Measurements from ENCODE around the gene COL23A1.

The COL23A1 gene

GRCh38 chr5:178387061-178387855 is 202.9 kb downstream of the COL23A1 start:
- FAIRE-seq, result no peak

GRCh38 chr5:178386336-178386931 is 203.8 kb downstream of the COL23A1 start:
- no peak for FAIRE-seq

DNA sequence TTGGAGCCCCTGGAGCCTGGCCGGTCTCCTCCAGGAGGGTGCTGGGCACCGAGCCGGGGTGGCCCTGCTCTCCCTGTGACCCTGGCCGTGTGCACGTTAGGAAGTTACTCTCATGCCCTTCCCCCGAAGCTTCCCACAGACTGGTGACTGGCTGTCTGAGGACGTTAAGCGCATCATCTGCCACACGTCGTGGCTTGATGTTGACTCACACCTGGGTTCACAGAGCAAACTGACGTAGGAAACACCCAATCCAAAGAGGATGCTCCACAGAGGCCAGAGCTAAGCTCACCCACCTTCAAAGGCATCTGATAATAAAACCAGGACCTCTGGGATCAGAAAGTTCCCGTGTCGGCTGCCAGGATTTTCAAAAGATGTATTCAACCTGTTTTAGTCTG is 204.7 kb downstream of the COL23A1 start:
- no peak for FAIRE-seq

DNA sequence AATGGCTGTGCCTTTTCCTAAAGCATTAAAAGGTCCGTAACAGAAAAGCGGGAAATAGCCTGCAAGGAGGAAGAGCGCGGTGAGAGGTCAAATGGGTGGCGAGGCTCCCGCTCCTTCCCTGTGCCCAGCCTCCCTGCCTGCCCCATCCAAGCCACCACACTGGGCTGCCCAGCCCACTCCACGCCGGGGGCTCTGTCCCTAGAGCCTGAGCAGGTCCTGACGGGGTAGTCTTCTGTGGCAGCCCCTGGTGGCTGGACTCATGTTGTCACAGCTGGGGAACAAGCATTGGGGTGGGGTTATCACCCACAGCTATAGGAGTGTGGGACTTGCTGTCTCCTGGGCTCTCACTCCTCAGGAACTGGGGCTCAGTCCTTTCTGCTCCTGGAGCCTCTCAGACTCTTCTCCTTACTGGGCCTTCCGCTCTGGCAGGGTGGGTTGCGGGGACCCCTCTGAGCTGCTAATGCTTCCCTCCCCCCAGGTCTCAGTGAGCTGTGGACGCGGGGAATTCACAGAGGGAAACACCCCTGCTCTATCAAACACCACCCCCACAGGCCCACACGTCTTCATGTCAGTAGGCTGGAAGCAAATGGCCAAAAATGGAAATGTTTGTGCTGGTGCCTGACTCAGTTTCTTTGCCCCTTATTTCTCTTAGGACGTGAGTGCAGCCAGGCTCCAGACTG is 205.2 kb downstream of the COL23A1 start:
- FAIRE-seq, result no peak

GRCh38 chr5:178383919-178384815 is 206.0 kb downstream of the COL23A1 start:
- no peak for FAIRE-seq

GRCh38 chr5:178383301-178383918 is 206.8 kb downstream of the COL23A1 start:
- no peak for FAIRE-seq

- FAIRE-seq, result no peak
Observed at GRCh38 chr5:178382754-178383164, 207.4 kb downstream of the COL23A1 start.

GRCh38 chr5:178381921-178382695 is 208.1 kb downstream of the COL23A1 start:
- no peak for FAIRE-seq

GRCh38 chr5:178381206-178381605 is 209.0 kb downstream of the COL23A1 start:
- FAIRE-seq, result no peak

- no peak for FAIRE-seq
Observed at GRCh38 chr5:178380541-178381074, 209.6 kb downstream of the COL23A1 start.

DNA sequence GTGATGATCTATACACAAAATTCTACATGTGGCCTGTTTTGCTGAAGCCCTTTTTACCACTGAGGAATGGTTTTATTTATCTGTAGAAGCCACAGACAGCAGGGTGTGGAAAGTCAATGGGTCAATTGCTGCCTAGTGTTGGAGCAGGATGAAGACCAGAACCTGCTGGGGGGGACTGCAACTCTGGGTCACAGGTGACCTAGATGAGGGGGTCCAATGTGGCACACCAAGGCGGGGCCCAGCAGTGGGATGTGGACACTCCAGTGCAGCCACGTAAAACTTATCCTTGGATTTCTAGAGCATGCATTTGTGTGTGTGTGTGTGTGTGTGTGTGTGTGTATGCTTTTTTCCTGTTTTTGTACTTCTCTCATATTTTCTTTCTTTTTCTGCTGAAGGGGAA is 210.1 kb downstream of the COL23A1 start:
- FAIRE-seq, result no peak

DNA sequence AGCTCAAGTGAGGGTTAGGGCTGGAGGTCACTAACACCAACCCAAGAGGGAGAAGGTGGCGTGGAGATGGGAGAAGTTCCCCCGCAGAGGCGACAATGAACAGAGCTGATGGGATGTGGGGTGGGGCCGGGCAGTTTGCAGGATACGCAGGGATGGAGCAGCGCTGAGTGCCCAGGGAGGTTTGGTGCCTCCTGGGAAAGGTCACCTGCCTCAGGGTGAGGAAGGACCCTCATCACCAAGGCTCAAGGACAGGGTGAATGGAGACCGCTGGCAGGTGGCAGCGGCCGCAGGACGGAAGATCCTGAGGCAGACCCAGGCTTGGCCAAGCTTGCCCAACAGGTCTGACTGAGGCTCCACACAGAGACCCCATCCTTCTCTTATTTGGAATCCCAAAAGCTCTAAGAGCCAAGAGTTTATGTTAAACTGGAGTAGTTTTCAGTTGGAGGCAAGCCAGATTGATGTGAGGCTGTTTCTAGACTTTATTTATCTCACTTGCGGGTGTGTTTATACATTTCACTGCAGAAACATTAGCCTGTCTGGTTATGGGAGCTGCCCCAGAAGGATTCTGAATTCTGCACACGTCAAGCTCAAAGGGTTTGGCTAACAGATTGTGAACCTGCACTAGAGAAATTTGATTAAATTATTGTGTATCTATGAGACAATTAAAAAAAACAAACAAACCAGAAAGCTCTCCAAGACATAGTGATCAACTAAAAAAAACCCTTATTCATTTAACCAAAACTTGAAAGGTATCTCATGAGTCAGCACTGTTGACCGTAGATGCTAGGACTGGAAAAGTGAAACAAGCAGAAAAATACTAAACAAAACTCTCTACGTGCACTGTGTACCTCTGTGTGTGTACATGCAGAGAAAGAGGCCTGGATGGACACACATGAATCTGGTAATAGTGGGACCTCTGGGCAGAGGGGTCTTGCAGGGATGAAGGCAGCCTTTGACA is 211.4 kb downstream of the COL23A1 start:
- FAIRE-seq, result no peak

DNA sequence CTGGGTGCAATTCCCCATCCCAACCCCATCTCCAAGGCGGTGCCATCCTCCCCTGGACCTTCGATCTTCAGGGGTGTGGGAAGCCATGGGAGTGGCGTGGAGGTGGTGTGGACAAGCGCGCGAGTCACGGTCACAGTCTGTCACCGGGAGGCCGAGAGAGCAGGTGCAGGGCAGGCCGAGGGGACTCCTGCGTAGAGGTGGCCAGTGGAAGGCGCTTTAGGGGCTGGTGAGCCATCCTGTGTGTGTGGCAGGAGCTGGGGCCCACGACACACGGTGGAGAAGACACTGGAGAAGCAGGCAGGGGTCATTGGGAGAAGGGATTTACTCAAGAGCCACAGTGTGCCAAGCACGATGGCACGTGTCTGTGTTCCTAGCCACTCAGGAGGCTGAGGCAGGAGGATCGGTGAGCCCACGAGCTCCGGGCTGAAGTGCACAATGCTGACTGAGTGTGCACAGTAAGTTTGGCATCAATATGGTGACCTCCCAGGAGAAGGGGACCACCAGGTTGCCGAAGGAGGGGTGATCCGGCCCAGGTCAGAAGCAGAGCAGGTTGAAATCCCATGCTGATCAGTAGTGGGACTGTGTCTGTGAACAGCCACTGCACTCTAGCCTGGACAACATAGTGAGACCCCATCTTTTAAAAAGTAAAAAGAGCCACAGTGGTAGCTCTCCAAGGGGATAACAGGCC is 212.5 kb downstream of the COL23A1 start:
- no peak for FAIRE-seq

DNA sequence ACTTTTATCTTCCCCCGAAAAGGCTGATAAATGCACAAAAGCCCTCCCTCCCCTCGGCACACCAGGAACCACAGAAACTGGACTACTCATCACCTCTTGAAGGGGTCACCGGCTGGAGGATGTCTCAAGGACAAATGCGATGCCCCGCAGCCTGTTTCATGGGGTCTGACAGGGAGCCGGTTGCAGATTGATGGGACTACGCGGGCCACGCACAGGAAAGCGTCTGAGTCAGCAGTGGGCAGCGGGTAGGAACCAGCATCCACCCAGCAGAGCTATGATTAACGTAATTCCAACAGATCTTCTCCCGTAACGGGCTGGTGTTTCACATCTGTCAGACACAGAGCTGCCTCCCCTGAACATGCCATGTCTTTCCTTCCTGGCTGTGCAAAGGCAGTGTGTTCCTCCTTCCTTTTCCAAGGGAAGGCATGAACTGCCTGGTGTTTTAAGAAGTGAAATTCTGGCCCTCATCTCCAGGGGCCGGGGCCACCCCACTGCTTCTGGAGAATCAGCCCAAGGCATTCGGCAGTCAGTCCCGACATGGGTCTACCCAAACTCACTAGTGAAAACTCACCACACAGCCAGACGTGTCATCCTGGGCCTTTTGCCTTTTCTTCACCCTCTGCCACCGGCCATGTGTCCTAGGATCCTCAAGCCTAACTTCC is 213.1 kb downstream of the COL23A1 start:
- no peak for FAIRE-seq

- FAIRE-seq, result no peak
Observed at GRCh38 chr5:178375348-178375747, 214.8 kb downstream of the COL23A1 start.

- no peak for FAIRE-seq
Observed at GRCh38 chr5:178373711-178374110, 216.5 kb downstream of the COL23A1 start.

DNA sequence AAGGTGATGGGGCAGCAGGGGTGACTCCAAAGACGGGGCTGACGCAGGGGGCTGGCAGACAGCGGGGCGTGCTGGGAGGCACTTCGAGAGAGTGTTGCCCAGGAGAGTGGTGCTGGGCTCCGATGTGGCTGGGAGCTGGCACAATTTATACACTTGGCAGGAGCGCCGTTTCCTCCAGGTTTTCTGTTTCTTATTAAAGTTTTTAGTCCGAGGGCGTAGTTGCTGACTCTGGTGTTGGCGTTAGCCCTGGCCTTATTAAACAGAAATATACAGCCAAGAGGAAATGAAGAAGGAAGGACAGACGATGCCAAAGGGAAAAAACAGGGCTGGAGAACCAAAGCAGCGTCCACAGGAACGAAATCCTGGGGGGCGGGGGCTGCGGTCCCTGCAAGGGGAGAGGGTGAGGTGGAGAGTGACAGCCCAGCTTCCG is 218.0 kb downstream of the COL23A1 start:
- FAIRE-seq, result no peak

DNA sequence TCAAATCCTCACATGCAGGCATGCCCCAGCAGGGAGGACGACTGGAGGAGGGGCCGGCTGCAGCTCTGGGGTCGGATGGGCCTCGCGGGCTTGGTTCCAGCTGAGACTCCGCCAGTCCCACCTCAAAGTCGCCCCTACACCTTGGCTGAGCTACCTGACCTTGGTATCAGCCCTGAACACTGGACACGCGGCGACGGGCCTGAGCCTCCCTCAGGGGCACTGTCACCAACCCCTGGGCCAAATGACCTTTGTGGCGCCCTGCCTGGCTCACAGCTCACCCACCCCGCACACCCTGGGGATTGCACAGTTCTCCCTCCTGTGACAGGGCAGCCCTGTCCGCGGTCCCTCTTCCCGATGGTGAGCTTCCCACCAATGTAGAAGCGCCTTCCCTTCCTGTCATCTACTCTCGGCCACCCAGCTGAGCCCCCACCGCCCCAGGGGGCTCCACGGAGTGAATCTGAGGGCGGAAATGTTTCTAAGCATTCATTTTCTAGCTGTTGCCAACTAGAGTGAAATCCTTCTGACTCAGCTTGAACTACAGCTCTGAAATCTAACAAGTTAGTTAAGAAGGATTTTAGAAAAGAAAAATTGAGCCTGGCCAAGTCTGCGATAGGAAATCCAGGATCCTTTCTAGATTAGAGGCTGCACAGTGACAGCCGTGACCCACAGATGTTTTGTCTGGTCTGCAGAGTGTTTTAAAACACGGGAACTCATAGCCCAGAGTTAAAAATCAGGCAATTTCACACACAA is 218.7 kb downstream of the COL23A1 start:
- FAIRE-seq, result no peak

Measured in TTC549 (cell line).